Esophagus muscularis mucosa (tissue), 4 donors: ENCODE data around the gene XRCC3. TPM values are rescaled to one million over a fixed set of nuclear protein-coding genes. Genes with fewer than 3 reads are reported as not detected.

Experiments used
- DNase-seq: peaks from one replicate; pipeline ENCODE4 v3.0.0-alpha.2; 2017; ENCODE audit errors: extremely low spot score
- H3K27ac ChIP-seq, 4 donors: fragments of 200-600 bp; sonication (generic); replicated peaks in 1 of 4; 1 replicate in 3 of 4; 2 replicates in 1 of 4; pipeline ENCODE4 v1.5.1; 2016 to 2019; ENCODE audit warnings: mild to moderate bottlenecking in 1 of 4
- H3K27me3 ChIP-seq, 4 donors: fragments of 200-600 bp; sonication (generic); one replicate each; pipeline versions ENCODE4 v1.5.1 to v1.6.0; 2016 to 2019
- H3K36me3 ChIP-seq, 4 donors: fragments of 200-600 bp; sonication (generic); one replicate each; pipeline ENCODE4 v1.5.1; 2016 to 2019
- H3K4me1 ChIP-seq, 4 donors: fragments of 200-600 bp; sonication (generic); one replicate each; pipeline ENCODE4 v1.5.1; 2016 to 2019
- H3K4me3 ChIP-seq, 4 donors: fragments of 200-600 bp; sonication (generic); 1 replicate in 2 of 4; 2 replicates in 2 of 4; pipeline ENCODE4 v1.5.1; 2016 to 2019; ENCODE audit warnings: mild to moderate bottlenecking in 4 of 4, moderate library complexity in 1 of 4
- H3K9me3 ChIP-seq, 4 donors: fragments of 200-600 bp; sonication (generic); 1 replicate in 3 of 4; 2 replicates in 1 of 4; pipeline ENCODE4 v1.5.1; 2016 to 2019
- EP300 ChIP-seq: sonication (generic); formaldehyde crosslinking; IDR thresholded peaks from one replicate; pipeline ENCODE4 v1.6.1; 2017; ENCODE audit warnings: antibody characterized with exemption
- POLR2A ChIP-seq: fragments of 450-650 bp; IDR thresholded peaks from one replicate; pipeline ENCODE4 v1.6.1; 2017; ENCODE audit warnings: antibody characterized with exemption, moderate library complexity, mild to moderate bottlenecking, low read depth
- POLR2AphosphoS5 ChIP-seq, 2 donors: sonication (generic); formaldehyde crosslinking; IDR thresholded peaks; one replicate each; pipeline ENCODE4 v1.6.1; 2017; ENCODE audit warnings: antibody characterized with exemption in 2 of 2
- WGBS: methylation state at CpG from one replicate; pipeline ENCODE4 v1.1.5; 2018; 5-methylcytosine and 5-hydroxymethylcytosine counted together
- intact Hi-C: fragments of 100-400 bp; cut with DNase I; formaldehyde crosslinking; loops from one replicate; pipeline ENCODE4 v1.15.1; 2023
- total RNA-seq, 4 donors: library from RNA; depleted of rRNA; stranded (reverse); fragments of >200 nt; gene quantifications; one replicate each; pipeline versions ENCODE4 v1.1.0 to v1.2.1, GENCODE V29; 2016
- TF ChIP-seq, protein P1 (sequence below), 3 experiments: fragments of 200-600 bp in 2 of 3; fragments of 450-650 bp in 1 of 3; sonication (generic) in 2 of 3; IDR thresholded peaks; one replicate each; pipeline ENCODE4 v1.5.1; 2017 to 2019; ENCODE audit warnings: antibody characterized with exemption in 3 of 3, mild to moderate bottlenecking in 2 of 3, moderate library complexity in 1 of 3

The XRCC3 gene
- total RNA-seq, 4 donors from 2014 or later = 1.6 to 5.4 (median 2.1) TPM

DNA sequence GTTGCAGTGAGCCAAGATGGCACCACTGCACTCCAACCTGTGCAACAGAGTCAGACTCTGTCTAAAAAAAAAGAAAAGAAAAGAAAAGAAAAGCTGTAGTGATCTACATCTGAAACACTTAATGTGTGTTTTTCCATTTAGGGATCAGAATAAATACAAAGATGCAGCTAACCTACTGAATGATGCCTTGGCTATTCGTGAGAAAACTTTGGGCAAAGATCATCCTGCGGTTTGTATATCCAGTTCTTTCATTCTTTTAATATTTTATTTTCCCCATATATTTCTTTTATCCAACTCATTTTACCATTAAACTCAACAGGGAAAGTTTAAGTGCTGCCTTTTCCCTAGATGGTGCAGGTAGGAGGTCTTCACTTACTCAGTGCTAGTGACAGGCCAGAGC is 45.9 kb downstream of the XRCC3 start:
- 93% methylated on average over 2 of the region's 2 CpGs for WGBS
- peaks cover 60 to 100% (median 95%) of the 10 kb centered on the region in 4 donors for H3K36me3 ChIP-seq
- no peaks in the 10 kb centered on the region for H3K9me3 ChIP-seq
- H3K4me1 ChIP-seq = peaks cover 0 to 14% (median 12%) of the 10 kb centered on the region in 4 donors
- TF ChIP-seq POLR2AphosphoS5 (IDR thresholded peaks at IDR 0.05) = no peak
- TF ChIP-seq, protein P1, sequence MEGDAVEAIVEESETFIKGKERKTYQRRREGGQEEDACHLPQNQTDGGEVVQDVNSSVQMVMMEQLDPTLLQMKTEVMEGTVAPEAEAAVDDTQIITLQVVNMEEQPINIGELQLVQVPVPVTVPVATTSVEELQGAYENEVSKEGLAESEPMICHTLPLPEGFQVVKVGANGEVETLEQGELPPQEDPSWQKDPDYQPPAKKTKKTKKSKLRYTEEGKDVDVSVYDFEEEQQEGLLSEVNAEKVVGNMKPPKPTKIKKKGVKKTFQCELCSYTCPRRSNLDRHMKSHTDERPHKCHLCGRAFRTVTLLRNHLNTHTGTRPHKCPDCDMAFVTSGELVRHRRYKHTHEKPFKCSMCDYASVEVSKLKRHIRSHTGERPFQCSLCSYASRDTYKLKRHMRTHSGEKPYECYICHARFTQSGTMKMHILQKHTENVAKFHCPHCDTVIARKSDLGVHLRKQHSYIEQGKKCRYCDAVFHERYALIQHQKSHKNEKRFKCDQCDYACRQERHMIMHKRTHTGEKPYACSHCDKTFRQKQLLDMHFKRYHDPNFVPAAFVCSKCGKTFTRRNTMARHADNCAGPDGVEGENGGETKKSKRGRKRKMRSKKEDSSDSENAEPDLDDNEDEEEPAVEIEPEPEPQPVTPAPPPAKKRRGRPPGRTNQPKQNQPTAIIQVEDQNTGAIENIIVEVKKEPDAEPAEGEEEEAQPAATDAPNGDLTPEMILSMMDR (IDR thresholded peaks at IDR 0.05) = no peak
- TF ChIP-seq EP300 = no peak
- TF ChIP-seq POLR2A = no peak
- intact Hi-C loops = loop anchor here (5.0 kb wide), 1 partner anchor 37 kb away; no protein-coding TSS in a partner anchor
- H3K4me3 ChIP-seq = no peak overlapping the region
- no peak overlapping the region for H3K27ac ChIP-seq
- H3K27me3 ChIP-seq = no peaks in the 10 kb centered on the region
- DNase-seq = no peak

DNA sequence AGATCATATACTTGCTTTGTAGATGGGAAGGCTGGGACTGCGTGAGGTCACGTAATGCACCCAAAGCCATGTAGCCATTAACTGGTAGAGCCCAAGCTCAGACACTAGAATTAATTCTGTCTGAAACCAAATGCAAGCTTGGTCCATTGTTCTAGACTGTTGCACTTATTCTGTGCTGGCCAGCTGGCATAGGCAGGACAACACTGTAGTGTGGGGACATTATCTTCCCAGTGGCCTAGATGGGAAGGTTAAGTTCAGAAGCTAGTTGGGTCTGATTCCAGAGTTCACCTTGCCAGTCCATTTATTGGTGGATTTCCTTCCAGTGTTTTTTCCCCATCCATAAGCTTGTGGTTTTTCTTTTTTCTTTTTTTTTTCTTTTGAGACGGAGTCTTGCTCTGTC is 47.1 kb downstream of the XRCC3 start:
- WGBS = 100% methylated on average over 3 of the region's 3 CpGs
- TF ChIP-seq POLR2AphosphoS5 (IDR thresholded peaks at IDR 0.05) (no peak), POLR2A (no peak), EP300 (no peak)
- TF ChIP-seq, protein P1 (IDR thresholded peaks at IDR 0.05) = no peak
- Histone ChIP-seq H3K27ac (no peak overlapping the region), H3K4me3 (no peak overlapping the region), H3K27me3 (no peaks in the 10 kb centered on the region), H3K9me3 (no peaks in the 10 kb centered on the region), H3K4me1 (peaks cover 0 to 25% (median 23%) of the 10 kb centered on the region in 4 donors), H3K36me3 (peaks cover 55 to 100% (median 94%) of the 10 kb centered on the region in 4 donors)
- intact Hi-C loops = loop anchor here (5.0 kb wide), 1 partner anchor 36 kb away; no protein-coding TSS in a partner anchor
- DNase-seq = no peak

DNA sequence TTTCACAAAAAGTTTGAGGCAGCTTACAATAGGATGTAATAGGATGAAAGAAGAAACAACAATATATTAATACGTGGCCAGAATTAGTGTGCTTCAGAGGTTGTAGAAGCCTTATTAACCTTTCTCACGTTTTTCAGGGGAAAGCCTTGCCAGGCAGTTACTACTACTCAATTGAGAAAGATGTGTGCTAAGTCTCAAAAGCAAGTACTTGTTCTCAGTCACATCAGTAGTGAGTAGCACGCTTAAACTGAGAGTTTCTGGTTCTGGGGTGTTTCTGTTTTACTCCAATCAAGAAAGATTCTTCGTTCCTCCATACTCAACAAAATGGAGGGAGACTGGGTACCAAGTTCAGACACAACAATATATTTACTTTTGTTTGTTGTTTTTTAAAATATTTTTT is 47.6 kb downstream of the XRCC3 start:
- Histone ChIP-seq H3K4me3 (no peak overlapping the region), H3K27ac (no peak overlapping the region), H3K4me1 (peaks cover 0 to 25% (median 23%) of the 10 kb centered on the region in 4 donors), H3K27me3 (no peaks in the 10 kb centered on the region), H3K9me3 (no peaks in the 10 kb centered on the region), H3K36me3 (peaks cover 54 to 100% (median 94%) of the 10 kb centered on the region in 4 donors)
- intact Hi-C loops = loop anchor here (5.0 kb wide), 1 partner anchor 35 kb away; no protein-coding TSS in a partner anchor
- 85% methylated on average over 4 of the region's 4 CpGs for WGBS
- no peak for DNase-seq
- TF ChIP-seq POLR2AphosphoS5 (IDR thresholded peaks at IDR 0.05) = no peak
- TF ChIP-seq POLR2A = no peak
- TF ChIP-seq, protein P1 (IDR thresholded peaks at IDR 0.05) = no peak
- no peak for TF ChIP-seq EP300

DNA sequence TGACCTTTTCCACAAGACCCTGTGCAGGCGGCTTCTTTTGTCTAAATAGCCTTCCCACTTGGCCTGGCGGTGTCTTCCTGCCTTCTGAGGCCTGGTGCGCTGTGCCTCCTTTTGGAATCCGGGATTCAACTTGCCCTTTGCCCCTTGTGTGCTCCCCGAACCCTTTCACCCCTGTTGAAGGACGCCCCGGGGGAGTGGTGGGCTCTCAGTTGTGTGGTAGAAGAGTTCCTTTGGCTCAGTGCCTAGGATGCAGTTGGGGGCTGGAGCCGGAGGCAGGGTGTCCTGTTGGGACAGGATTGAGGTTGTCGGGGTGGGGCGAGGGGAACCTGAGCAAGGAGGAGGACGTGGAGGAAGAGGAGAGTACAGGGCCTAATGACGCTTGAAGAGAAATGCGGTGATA is 51.7 kb downstream of the XRCC3 start:
- 87% methylated on average over 13 of the region's 13 CpGs for WGBS
- Histone ChIP-seq H3K4me1 (peaks cover 0 to 25% (median 23%) of the 10 kb centered on the region in 4 donors), H3K27me3 (no peaks in the 10 kb centered on the region), H3K9me3 (no peaks in the 10 kb centered on the region), H3K4me3 (no peak overlapping the region), H3K36me3 (peaks cover 54 to 100% (median 94%) of the 10 kb centered on the region in 4 donors), H3K27ac (peak overlapping the region; percentile 13 to 67 (median 59))
- intact Hi-C loops = no loop called here
- TF ChIP-seq, protein P1 (IDR thresholded peaks at IDR 0.05) = no peak
- TF ChIP-seq POLR2A = no peak
- no peak for DNase-seq

DNA sequence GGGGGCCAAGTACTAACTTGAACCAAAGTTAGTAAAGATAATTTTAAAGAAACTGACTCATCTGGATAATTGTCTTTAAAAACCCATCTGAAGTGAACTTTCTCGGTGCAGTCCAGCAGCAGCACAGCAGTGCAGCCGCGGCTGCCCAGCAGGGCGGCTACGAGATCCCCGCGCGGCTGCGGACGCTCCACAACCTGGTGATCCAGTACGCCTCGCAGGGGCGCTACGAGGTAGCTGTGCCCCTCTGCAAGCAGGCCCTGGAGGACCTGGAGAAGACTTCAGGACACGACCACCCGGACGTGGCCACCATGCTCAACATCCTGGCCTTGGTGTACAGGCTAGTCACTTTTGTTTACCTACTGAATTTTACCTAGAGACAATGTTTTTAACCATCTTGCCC is 52.7 kb downstream of the XRCC3 start:
- Histone ChIP-seq H3K9me3 (no peaks in the 10 kb centered on the region), H3K4me1 (peaks cover 0 to 31% (median 28%) of the 10 kb centered on the region in 4 donors), H3K4me3 (no peak overlapping the region), H3K36me3 (peaks cover 46 to 100% (median 94%) of the 10 kb centered on the region in 4 donors), H3K27ac (no peak overlapping the region), H3K27me3 (no peaks in the 10 kb centered on the region)
- DNase-seq = no peak
- TF ChIP-seq, protein P1 (IDR thresholded peaks at IDR 0.05) = no peak
- TF ChIP-seq EP300 (no peak), POLR2A (no peak), POLR2AphosphoS5 (IDR thresholded peaks at IDR 0.05) (no peak)
- intact Hi-C loops = no loop called here
- 94% methylated on average over 17 of the region's 17 CpGs for WGBS
